ENCODE measurements around the gene EPHB1. TPM values are rescaled to one million over a fixed set of nuclear protein-coding genes. Genes with fewer than 3 reads are reported as not detected.

The EPHB1 gene
- total RNA-seq, 1 experiment from 2014 or later = 0.86 TPM

GRCh38 chr3:134860141-134860540 lies 65.1 kb downstream of the EPHB1 start (continued):
- TF ChIP-seq, protein P1, sequence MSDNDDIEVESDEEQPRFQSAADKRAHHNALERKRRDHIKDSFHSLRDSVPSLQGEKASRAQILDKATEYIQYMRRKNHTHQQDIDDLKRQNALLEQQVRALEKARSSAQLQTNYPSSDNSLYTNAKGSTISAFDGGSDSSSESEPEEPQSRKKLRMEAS (IDR thresholded peaks at IDR 0.05) = no peak
- TF ChIP-seq SP1 (IDR thresholded peaks at IDR 0.05; ENCODE audit: low read depth) = no peak

- intact Hi-C loops (cut with micrococcal nuclease) = no loop called here
- no peaks in the 10 kb centered on the region for H3K36me3 ChIP-seq (ENCODE audit: control insufficient read depth in 1 of 2, insufficient read depth in 2 of 2, low read length in 2 of 2)
- H3K27me3 ChIP-seq (ENCODE audit: insufficient read depth, low read length) = peaks cover 56% of the 10 kb centered on the region
- no peaks in the 10 kb centered on the region for H3K9me2 ChIP-seq (ENCODE audit: insufficient read depth)
- RAD21 ChIA-PET (ENCODE audit: low non-redundant PET in 1 of 2, low total read pairs in 2 of 2, uncharacterized antibody in 2 of 2, unreplicated experiment in 2 of 2) = no interaction called here
- H3K9me3 ChIP-seq (ENCODE audit: control insufficient read depth in 1 of 2, insufficient read depth in 1 of 2, low read depth in 1 of 2, low read length in 2 of 2) = no peaks in the 10 kb centered on the region
- POLR2A ChIA-PET = no interaction called here
- H3K79me2 ChIP-seq (ENCODE audit: insufficient read depth, low read length) = no peaks in the 10 kb centered on the region
- no peak overlapping the region for H3K4me2 ChIP-seq (ENCODE audit: low read length)
- no peaks in the 10 kb centered on the region for H4K20me1 ChIP-seq (ENCODE audit: insufficient read depth)
- TF ChIP-seq ATF3 (IDR thresholded peaks at IDR 0.05) (no peak), EGR1 (IDR thresholded peaks at IDR 0.05; ENCODE audit: low read depth) (no peak), CEBPB (IDR thresholded peaks at IDR 0.05; ENCODE audit: low read depth) (no peak), EZH2 (IDR thresholded peaks at IDR 0.05) (no peak), POLR2AphosphoS5 (IDR thresholded peaks at IDR 0.05; ENCODE audit: low read depth, low read length) (no peak), CTCF (IDR thresholded peaks at IDR 0.05 in 2 of 3, conservative IDR thresholded peaks at IDR 0.05 in 1 of 3; ENCODE audit: borderline replicate concordance in 1 of 3, insufficient read depth in 1 of 3, low read depth in 2 of 3, low read length in 2 of 3) (no peak), CBX3 (IDR thresholded peaks at IDR 0.05; ENCODE audit: low read depth) (no peak), ZFX (IDR thresholded peaks at IDR 0.05) (no peak), ZNF274 (IDR thresholded peaks at IDR 0.05; ENCODE audit: low read depth, low read length) (no peak)
- TF ChIP-seq, protein P1 (IDR thresholded peaks at IDR 0.05) = no peak
- no peak overlapping the region for H3K4me3 ChIP-seq (replicated peaks in 1 of 2; ENCODE audit: low read depth in 1 of 2, low read length in 2 of 2)
- H3K9ac ChIP-seq (ENCODE audit: low read length) = no peak overlapping the region
- H2AFZ ChIP-seq (ENCODE audit: low read depth, low read length, poor library complexity, severe bottlenecking) = no peak overlapping the region
- CTCF ChIA-PET = no interaction called here
- no peak for ATAC-seq
- DNase-seq (ENCODE audit: low read depth, low spot score) = no peak
- H3K4me1 ChIP-seq (ENCODE audit: control insufficient read depth in 1 of 2, insufficient read depth in 2 of 2, low read length in 2 of 2) = no peaks in the 10 kb centered on the region
- no TSS peak for BruUV-seq (replicated peaks)
- H3K27ac ChIP-seq (ENCODE audit: low read depth, low read length) = no peak overlapping the region
Observed at GRCh38 chr3:134863915-134864314, 68.9 kb downstream of the EPHB1 start.

All from HCT116 (cell line).